Measurements from ENCODE around the gene S100A7A. TPM values are rescaled to one million over a fixed set of nuclear protein-coding genes. Genes with fewer than 3 reads are reported as not detected.
"Not testable (repeated sequence)": the region's sequence is repeated elsewhere in the genome, so short reads cannot be mapped to it uniquely, and the experiment has no call there.

The S100A7A gene
- total and polyA plus RNA-seq, 2 donors from 2014 or later = not detected

DNA sequence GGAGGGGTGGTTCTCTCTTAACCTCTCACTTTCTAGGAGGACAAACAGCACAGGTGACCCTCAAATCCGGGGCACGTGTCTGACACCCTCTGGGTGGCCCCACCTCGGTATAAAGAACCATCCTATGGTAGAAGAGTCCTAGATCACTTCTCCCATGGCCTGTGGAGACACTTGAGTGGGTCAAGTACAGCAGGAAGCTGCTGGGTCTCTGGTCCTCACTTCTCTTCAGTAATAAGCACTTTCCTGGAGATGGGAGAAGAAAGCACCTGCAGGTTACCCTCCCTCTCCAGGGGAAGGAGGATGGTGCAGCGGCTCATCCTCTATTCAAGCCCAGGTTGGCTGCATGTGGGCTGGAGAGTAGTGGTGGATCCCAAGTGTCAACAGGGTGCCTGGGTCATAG is 27.2 kb downstream of the S100A7A start:
- no peak overlapping the region for H3K27ac ChIP-seq (ENCODE audit: low read depth in 2 of 2, low read length in 2 of 2)
- H3K9ac ChIP-seq (ENCODE audit: low read length in 3 of 3) = no peak overlapping the region
- FAIRE-seq (no peak), DNase-seq (no peak)
- no peaks in the 10 kb centered on the region for H3K27me3 ChIP-seq (ENCODE audit: control insufficient read depth, insufficient read depth, low read length)
- H3K4me1 ChIP-seq (ENCODE audit: control insufficient read depth in 2 of 3, insufficient read depth in 2 of 3, low read depth in 1 of 3, low read length in 3 of 3) = no peaks in the 10 kb centered on the region
- no peak overlapping the region for H3K4me3 ChIP-seq (ENCODE audit: low read length in 3 of 3)
- TF ChIP-seq, protein P1, sequence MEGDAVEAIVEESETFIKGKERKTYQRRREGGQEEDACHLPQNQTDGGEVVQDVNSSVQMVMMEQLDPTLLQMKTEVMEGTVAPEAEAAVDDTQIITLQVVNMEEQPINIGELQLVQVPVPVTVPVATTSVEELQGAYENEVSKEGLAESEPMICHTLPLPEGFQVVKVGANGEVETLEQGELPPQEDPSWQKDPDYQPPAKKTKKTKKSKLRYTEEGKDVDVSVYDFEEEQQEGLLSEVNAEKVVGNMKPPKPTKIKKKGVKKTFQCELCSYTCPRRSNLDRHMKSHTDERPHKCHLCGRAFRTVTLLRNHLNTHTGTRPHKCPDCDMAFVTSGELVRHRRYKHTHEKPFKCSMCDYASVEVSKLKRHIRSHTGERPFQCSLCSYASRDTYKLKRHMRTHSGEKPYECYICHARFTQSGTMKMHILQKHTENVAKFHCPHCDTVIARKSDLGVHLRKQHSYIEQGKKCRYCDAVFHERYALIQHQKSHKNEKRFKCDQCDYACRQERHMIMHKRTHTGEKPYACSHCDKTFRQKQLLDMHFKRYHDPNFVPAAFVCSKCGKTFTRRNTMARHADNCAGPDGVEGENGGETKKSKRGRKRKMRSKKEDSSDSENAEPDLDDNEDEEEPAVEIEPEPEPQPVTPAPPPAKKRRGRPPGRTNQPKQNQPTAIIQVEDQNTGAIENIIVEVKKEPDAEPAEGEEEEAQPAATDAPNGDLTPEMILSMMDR (IDR thresholded peaks at IDR 0.05; ENCODE audit: borderline replicate concordance, extremely low read depth, insufficient read depth) = no peak
- H3K9me3 ChIP-seq (ENCODE audit: control insufficient read depth in 2 of 3, insufficient read depth in 1 of 3, low read length in 3 of 3) = no peaks in the 10 kb centered on the region
- intact Hi-C loops (cut with DNase I) = no loop called here
- no peaks in the 10 kb centered on the region for H3K36me3 ChIP-seq (ENCODE audit: control insufficient read depth in 2 of 3, insufficient read depth in 3 of 3, low read length in 3 of 3)

DNA sequence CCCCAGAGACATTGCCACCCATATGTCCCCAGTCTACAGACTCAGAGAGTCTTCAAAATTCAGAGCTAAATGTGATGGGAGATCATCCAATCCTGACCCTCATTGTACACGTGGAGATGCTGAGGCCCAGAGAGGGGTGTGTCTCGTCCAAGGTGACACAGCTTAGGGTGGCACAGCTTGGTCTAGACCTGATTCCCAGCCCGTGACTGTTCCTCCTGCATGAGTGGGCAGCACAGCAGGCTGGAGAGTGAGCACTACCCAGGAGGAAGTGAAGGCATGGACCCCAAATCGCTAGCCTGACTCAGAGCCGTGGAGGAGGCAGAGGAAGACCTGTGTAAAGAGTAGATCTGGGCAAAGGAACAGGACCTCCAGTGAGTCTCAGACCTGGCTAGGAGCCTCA is 27.8 kb downstream of the S100A7A start:
- Histone ChIP-seq H3K27me3 (ENCODE audit: control insufficient read depth, insufficient read depth, low read length) (no peaks in the 10 kb centered on the region), H3K9me3 (ENCODE audit: control insufficient read depth in 2 of 3, insufficient read depth in 1 of 3, low read length in 3 of 3) (no peaks in the 10 kb centered on the region), H3K36me3 (ENCODE audit: control insufficient read depth in 2 of 3, insufficient read depth in 3 of 3, low read length in 3 of 3) (no peaks in the 10 kb centered on the region), H3K4me3 (ENCODE audit: low read length in 3 of 3) (no peak overlapping the region), H3K9ac (ENCODE audit: low read length in 3 of 3) (no peak overlapping the region), H3K27ac (ENCODE audit: low read depth in 2 of 2, low read length in 2 of 2) (no peak overlapping the region), H3K4me1 (ENCODE audit: control insufficient read depth in 2 of 3, insufficient read depth in 2 of 3, low read depth in 1 of 3, low read length in 3 of 3) (no peaks in the 10 kb centered on the region)
- DNase-seq (no peak), FAIRE-seq (no peak)
- intact Hi-C loops (cut with DNase I) = no loop called here
- TF ChIP-seq, protein P1 (IDR thresholded peaks at IDR 0.05; ENCODE audit: borderline replicate concordance, extremely low read depth, insufficient read depth) = no peak

DNA sequence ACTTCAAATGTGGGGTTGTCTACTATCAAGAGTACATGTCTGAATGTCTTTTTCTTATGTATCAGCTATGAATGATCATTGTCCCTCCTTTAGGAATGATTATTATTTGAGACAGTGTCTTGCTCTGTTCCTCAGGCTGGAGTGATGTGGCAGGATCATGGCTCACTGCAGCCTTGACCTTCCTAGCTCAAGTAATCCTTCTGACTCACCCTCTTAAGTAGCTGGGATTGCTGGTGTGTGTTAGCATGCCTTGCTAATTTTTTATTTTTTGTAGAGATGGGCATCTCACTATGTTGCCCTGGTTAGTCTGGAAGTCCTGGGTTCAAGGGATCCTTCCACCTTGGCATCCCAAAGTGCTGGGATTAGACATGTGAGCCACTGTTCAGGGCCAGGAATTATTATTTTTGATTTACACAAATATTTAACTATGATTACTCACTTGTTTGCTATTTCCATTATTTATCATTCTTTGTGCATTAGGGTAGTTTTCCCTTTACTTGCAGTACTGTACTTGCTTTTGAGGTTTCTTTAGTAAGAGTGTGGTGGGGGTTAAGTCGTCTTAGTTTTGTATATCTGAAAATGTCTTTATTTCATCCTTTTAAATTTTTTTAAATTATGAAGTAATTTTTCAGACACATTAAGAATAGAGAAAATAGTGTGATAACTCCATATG is 31.3 kb downstream of the S100A7A start:
- Histone ChIP-seq H3K27ac (ENCODE audit: low read depth in 2 of 2, low read length in 2 of 2) (no peak overlapping the region), H3K9ac (ENCODE audit: low read length in 3 of 3) (no peak overlapping the region), H3K9me3 (ENCODE audit: control insufficient read depth in 2 of 3, insufficient read depth in 1 of 3, low read length in 3 of 3) (no peaks in the 10 kb centered on the region), H3K4me3 (ENCODE audit: low read length in 3 of 3) (no peak overlapping the region), H3K27me3 (ENCODE audit: control insufficient read depth, insufficient read depth, low read length) (no peaks in the 10 kb centered on the region), H3K36me3 (ENCODE audit: control insufficient read depth in 2 of 3, insufficient read depth in 3 of 3, low read length in 3 of 3) (no peaks in the 10 kb centered on the region), H3K4me1 (ENCODE audit: control insufficient read depth in 2 of 3, insufficient read depth in 2 of 3, low read depth in 1 of 3, low read length in 3 of 3) (no peaks in the 10 kb centered on the region)
- intact Hi-C loops (cut with DNase I) = no loop called here
- TF ChIP-seq, protein P1 (IDR thresholded peaks at IDR 0.05; ENCODE audit: borderline replicate concordance, extremely low read depth, insufficient read depth) = no peak
- DNase-seq (no peak), FAIRE-seq (no peak)

- intact Hi-C loops (cut with DNase I); FAIRE-seq; H3K4me3 ChIP-seq (ENCODE audit: low read length in 3 of 3); DNase-seq; H3K9ac ChIP-seq (ENCODE audit: low read length in 3 of 3); H3K9me3 ChIP-seq (ENCODE audit: control insufficient read depth in 2 of 3, insufficient read depth in 1 of 3, low read length in 3 of 3); H3K27me3 ChIP-seq (ENCODE audit: control insufficient read depth, insufficient read depth, low read length); H3K27ac ChIP-seq (ENCODE audit: low read depth in 2 of 2, low read length in 2 of 2); H3K36me3 ChIP-seq (ENCODE audit: control insufficient read depth in 2 of 3, insufficient read depth in 3 of 3, low read length in 3 of 3); H3K4me1 ChIP-seq (ENCODE audit: control insufficient read depth in 2 of 3, insufficient read depth in 2 of 3, low read depth in 1 of 3, low read length in 3 of 3): not testable (repeated sequence)
These were observed 32.5 kb downstream of the S100A7A start for GRCh38 chr1:153448851-153449250.
